ENCODE measurements around the gene ECM1. TPM values are rescaled to one million over a fixed set of nuclear protein-coding genes. Genes with fewer than 3 reads are reported as not detected.

ECM1 gene
- total and polyA plus RNA-seq, 2 experiments from 2014 or later = 3.0 to 7.1 TPM

DNA sequence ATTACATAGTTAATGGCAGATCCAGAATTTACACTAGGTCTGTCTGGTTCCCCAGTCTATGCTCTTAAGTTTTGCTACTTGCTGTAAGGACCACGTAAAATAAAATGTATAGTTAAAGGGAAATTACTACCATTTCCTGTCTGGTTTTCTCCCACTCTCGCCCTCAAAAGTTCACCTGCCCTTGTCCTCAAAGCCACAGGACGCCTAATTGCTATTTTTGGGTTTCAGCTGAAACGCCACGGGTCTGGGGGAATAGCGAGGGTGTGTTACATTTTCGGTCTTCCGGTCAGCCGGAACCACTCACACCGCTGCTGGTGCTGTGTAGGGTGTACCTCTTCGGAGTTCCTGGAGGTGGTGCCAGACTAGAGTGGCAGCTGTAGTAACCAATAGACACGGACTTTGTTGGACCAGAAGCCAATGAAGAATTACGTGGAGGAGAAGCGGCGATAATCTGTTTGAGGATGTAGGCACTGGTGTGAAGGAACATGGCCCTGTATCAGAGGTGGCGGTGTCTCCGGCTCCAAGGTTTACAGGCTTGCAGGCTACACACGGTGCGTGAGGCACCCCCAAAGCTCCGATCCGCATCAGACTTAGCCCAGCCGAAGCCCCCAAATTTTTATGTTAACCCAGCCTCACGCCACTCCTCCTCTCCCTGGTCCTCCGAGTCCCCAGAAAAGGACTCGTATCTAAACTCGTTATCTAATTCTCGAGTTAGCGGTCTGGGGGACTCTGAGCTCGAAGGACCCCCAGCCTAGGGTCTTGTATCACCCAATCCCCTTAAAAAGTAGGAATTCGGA is 20.7 kb upstream of the ECM1 start, which contains the start of gene TARS2:
Gene TARS2, plus strand, starts transcription at position 454 of the 797 bp plus-strand sequence. Its CDS starts 32 bp downstream, at position 486.
- TF ChIP-seq EZH2phosphoT487 (IDR thresholded peaks at IDR 0.05; ENCODE audit: low read depth, severe bottlenecking, unreplicated experiment) (no peak), EZH2 (IDR thresholded peaks at IDR 0.05; ENCODE audit: borderline replicate concordance) (no peak)
- TF ChIP-seq, protein P1, sequence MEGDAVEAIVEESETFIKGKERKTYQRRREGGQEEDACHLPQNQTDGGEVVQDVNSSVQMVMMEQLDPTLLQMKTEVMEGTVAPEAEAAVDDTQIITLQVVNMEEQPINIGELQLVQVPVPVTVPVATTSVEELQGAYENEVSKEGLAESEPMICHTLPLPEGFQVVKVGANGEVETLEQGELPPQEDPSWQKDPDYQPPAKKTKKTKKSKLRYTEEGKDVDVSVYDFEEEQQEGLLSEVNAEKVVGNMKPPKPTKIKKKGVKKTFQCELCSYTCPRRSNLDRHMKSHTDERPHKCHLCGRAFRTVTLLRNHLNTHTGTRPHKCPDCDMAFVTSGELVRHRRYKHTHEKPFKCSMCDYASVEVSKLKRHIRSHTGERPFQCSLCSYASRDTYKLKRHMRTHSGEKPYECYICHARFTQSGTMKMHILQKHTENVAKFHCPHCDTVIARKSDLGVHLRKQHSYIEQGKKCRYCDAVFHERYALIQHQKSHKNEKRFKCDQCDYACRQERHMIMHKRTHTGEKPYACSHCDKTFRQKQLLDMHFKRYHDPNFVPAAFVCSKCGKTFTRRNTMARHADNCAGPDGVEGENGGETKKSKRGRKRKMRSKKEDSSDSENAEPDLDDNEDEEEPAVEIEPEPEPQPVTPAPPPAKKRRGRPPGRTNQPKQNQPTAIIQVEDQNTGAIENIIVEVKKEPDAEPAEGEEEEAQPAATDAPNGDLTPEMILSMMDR (IDR thresholded peaks at IDR 0.05; ENCODE audit: poor library complexity) = no peak
- Histone ChIP-seq H3K4me2 (peak within 1 kb of the TSS; percentile 83), H3K9me3 (ENCODE audit: low read depth) (no peaks in the 10 kb centered on the region), H3K27ac (peak within 1 kb of the TSS; percentile 39), H3K27me3 (no peaks in the 10 kb centered on the region), H4K20me1 (ENCODE audit: insufficient read depth, poor library complexity, severe bottlenecking) (no peaks in the 10 kb centered on the region), H3K9me2 (replicated peaks; ENCODE audit: insufficient read depth) (no peaks in the 10 kb centered on the region), H3K36me3 (replicated peaks; ENCODE audit: insufficient read depth, low read depth) (no peaks in the 10 kb centered on the region), H3K4me3 (peak within 1 kb of the TSS; percentile 38), H3K4me1 (ENCODE audit: insufficient read depth) (peaks cover 4% of the 10 kb centered on the region), H3K79me2 (peaks cover 9% of the 10 kb centered on the region), H2AFZ (peak within 1 kb of the TSS; percentile 65)
- under 1% methylated on average over 30 of the region's 30 CpGs for WGBS (ENCODE audit: low lambda C conversion rate, missing lambda C conversion rate)
- peak; percentile 96 for DNase-seq (ENCODE audit: low spot score)

DNA sequence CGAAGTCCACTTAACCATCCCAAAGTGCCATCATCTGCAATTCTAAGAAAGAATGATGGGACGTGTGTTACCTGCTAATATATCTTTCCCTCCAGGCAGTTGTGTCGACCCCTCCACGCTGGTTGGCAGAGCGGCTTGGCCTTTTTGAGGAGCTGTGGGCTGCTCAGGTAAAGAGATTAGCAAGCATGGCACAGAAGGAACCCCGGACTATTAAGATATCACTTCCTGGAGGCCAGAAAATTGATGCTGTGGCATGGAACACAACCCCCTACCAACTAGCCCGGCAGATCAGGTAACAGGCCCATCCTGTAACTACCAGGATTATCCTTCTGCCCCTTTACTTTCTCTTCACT is 20.2 kb upstream of the ECM1 start:
- H3K4me3 ChIP-seq = peak overlapping the region; percentile 38
- H3K4me2 ChIP-seq = peak overlapping the region; percentile 83
- H3K27ac ChIP-seq = peak overlapping the region; percentile 27
- no peaks in the 10 kb centered on the region for H4K20me1 ChIP-seq (ENCODE audit: insufficient read depth, poor library complexity, severe bottlenecking)
- 9% methylated on average over 7 of the region's 7 CpGs for WGBS (ENCODE audit: low lambda C conversion rate, missing lambda C conversion rate)
- peaks cover 9% of the 10 kb centered on the region for H3K79me2 ChIP-seq
- peak overlapping the region; percentile 61 for H2AFZ ChIP-seq
- no peaks in the 10 kb centered on the region for H3K9me3 ChIP-seq (ENCODE audit: low read depth)
- peaks cover 4% of the 10 kb centered on the region for H3K4me1 ChIP-seq (ENCODE audit: insufficient read depth)
- no peaks in the 10 kb centered on the region for H3K36me3 ChIP-seq (replicated peaks; ENCODE audit: insufficient read depth, low read depth)
- H3K27me3 ChIP-seq = no peaks in the 10 kb centered on the region
- no peaks in the 10 kb centered on the region for H3K9me2 ChIP-seq (replicated peaks; ENCODE audit: insufficient read depth)
- TF ChIP-seq EZH2 (IDR thresholded peaks at IDR 0.05; ENCODE audit: borderline replicate concordance) = no peak
- TF ChIP-seq, protein P1 (IDR thresholded peaks at IDR 0.05; ENCODE audit: poor library complexity) = no peak
- TF ChIP-seq EZH2phosphoT487 (IDR thresholded peaks at IDR 0.05; ENCODE audit: low read depth, severe bottlenecking, unreplicated experiment) = no peak
- no peak for DNase-seq (ENCODE audit: low spot score)

DNA sequence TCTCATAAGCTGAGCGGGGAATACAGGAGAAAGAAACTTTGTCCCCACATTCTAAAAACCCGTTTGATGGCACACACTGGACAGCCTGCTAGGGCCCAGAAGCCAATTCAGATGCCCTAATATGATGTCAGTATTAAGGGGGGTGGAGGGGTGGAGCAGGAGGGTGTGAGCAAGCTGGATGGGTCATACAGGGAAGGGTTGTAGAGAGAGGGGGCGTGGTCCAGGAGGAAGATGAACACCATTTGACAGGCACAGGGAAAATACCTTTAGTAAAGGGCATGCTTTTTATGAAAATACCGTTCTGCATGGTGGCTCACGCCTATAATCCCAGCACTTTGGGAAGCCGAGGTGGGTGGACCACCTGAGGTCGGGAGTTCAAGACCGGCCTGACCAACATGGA is 14.7 kb upstream of the ECM1 start:
- 98% methylated on average over 8 of the region's 8 CpGs for WGBS (ENCODE audit: low lambda C conversion rate, missing lambda C conversion rate)
- Histone ChIP-seq H4K20me1 (ENCODE audit: insufficient read depth, poor library complexity, severe bottlenecking) (no peaks in the 10 kb centered on the region), H3K9me2 (replicated peaks; ENCODE audit: insufficient read depth) (no peaks in the 10 kb centered on the region), H2AFZ (no peak overlapping the region), H3K79me2 (peaks cover 2% of the 10 kb centered on the region), H3K4me2 (no peak overlapping the region), H3K27me3 (no peaks in the 10 kb centered on the region), H3K9me3 (ENCODE audit: low read depth) (no peaks in the 10 kb centered on the region), H3K4me3 (no peak overlapping the region), H3K4me1 (ENCODE audit: insufficient read depth) (peaks cover under 1% of the 10 kb centered on the region), H3K36me3 (replicated peaks; ENCODE audit: insufficient read depth, low read depth) (no peaks in the 10 kb centered on the region), H3K27ac (no peak overlapping the region)
- TF ChIP-seq EZH2phosphoT487 (IDR thresholded peaks at IDR 0.05; ENCODE audit: low read depth, severe bottlenecking, unreplicated experiment) (no peak), EZH2 (IDR thresholded peaks at IDR 0.05; ENCODE audit: borderline replicate concordance) (no peak)
- TF ChIP-seq, protein P1 (IDR thresholded peaks at IDR 0.05; ENCODE audit: poor library complexity) = no peak
- DNase-seq (ENCODE audit: low spot score) = no peak
